NCI-H2227 (cell line): ENCODE results near the gene CLK1.
"Not testable (repeated sequence)": the region's sequence is repeated elsewhere in the genome, so short reads cannot be mapped to it uniquely, and the experiment has no call there.

Source experiments
- DNase-seq: peaks from one replicate; lab custom pipeline; 2025; ENCODE audit not compliant: unreplicated experiment; lab: John Stamatoyannopoulos, UW

Gene CLK1

GRCh38 chr2:200851398-200852248 lies 12.8 kb downstream of the CLK1 start:
- DNase-seq = no peak

- no peak for DNase-seq
Measured at GRCh38 chr2:200850512-200851256, 13.8 kb downstream of the CLK1 start.

GRCh38 chr2:200847939-200848338 lies 16.5 kb downstream of the CLK1 start:
- DNase-seq = no peak

GRCh38 chr2:200847269-200847668 lies 17.2 kb downstream of the CLK1 start:
- no peak for DNase-seq

GRCh38 chr2:200845669-200846325 lies 18.7 kb downstream of the CLK1 start:
- DNase-seq = no peak

GRCh38 chr2:200845194-200845593 lies 19.3 kb downstream of the CLK1 start:
- DNase-seq = no peak

GRCh38 chr2:200843993-200844948 lies 20.2 kb downstream of the CLK1 start:
- DNase-seq = no peak

GRCh38 chr2:200839513-200839912 lies 24.9 kb downstream of the CLK1 start:
- no peak for DNase-seq

GRCh38 chr2:200834701-200835100 lies 29.8 kb downstream of the CLK1 start:
- no peak for DNase-seq

- DNase-seq = no peak
Measured at GRCh38 chr2:200829258-200829655, 35.2 kb downstream of the CLK1 start.

- no peak for DNase-seq
Measured at GRCh38 chr2:200828572-200829257, 35.7 kb downstream of the CLK1 start.

- no peak for DNase-seq
Measured at GRCh38 chr2:200828104-200828503, 36.4 kb downstream of the CLK1 start.

GRCh38 chr2:200821686-200822245 lies 42.7 kb downstream of the CLK1 start:
- DNase-seq = no peak

- no peak for DNase-seq
Measured at GRCh38 chr2:200820573-200821234, 43.8 kb downstream of the CLK1 start.

- not testable (repeated sequence) for DNase-seq
Measured at GRCh38 chr2:200818732-200819131, 45.7 kb downstream of the CLK1 start.

- DNase-seq = no peak
Measured at GRCh38 chr2:200814917-200815316, 49.5 kb downstream of the CLK1 start.

GRCh38 chr2:200814276-200814815 lies 50.1 kb downstream of the CLK1 start:
- no peak for DNase-seq

- DNase-seq = peak; percentile 84
Measured at GRCh38 chr2:200812122-200813022, 52.1 kb downstream of the CLK1 start.
